GM13977 (cell line): ENCODE results near the gene ARHGDIG.
"Not testable (repeated sequence)": the region's sequence is repeated elsewhere in the genome, so short reads cannot be mapped to it uniquely, and the experiment has no call there.

Experiments
- DNase-seq: peaks from one replicate; pipeline ENCODE4 v3.0.0; 2012; ENCODE audit warnings: low spot score
- in situ Hi-C: fragments of 300-500 bp; cut with MboI; formaldehyde crosslinking; loops from one replicate; pipeline ENCODE4 v1.12.0; 2022; ENCODE audit warnings: low sequenced_read_pairs, low pct_unique_long_range_greater_than_20kb, mixed read lengths, inconsistent platforms; ENCODE audit not compliant: unreplicated experiment
- TF ChIP-seq, protein P1 (sequence below): IDR thresholded peaks from 2 replicates; pipeline ENCODE4 v1.5.1; 2012; ENCODE audit warnings: mild to moderate bottlenecking, control low read depth; ENCODE audit not compliant: insufficient read depth; ENCODE audit errors: extremely low read depth, missing control alignments

The ARHGDIG gene

DNA sequence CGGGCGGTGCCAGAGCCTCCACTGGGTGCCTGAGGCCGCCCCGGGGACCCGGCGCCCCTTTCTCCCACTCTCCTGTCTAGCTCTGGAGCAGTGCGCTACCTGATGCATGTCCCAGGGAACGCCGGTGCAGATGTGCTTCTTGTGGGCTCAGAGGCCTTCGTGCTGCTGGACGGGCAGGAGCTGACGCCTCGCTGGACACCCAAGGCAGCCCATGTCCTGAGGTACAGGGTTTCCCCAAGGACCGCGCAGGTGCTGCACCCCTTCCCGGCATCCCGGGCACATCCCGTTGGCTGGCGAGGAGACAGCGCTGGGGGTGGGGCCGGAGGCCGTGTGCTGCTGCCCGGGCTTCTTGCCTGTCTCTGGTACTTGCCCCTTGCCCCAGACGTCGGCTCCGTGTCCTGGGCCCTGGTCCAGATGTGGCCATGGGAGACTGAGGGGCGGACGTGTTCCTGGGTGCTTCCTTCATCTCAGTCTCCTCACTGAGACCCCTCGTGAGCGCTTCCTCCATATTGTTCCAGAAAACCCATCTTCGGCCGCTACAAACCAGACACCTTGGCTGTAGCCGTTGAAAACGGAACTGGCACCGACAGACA is 17.1 kb upstream of the ARHGDIG start:
- no peak for DNase-seq
- in situ Hi-C loops: no loop called here

DNA sequence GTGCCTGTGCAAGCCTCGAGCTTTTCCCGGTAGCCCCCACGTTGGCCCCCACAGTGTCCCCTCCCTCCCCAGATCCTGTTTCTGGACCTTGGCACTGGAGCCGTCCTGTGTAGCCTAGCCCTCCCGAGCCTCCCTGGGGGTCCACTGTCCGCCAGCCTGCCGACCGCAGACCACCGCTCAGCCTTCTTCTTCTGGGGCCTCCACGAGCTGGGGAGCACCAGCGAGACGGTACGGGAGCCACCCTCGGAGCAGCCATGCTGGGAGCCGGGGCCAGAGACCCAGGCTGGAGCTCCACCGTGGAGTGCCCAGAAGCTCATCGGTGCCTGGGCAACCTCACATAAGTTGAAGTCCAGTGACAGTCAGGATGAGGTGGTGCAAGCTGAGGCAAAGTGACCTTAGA is 16.4 kb upstream of the ARHGDIG start:
- TF ChIP-seq, protein P1, sequence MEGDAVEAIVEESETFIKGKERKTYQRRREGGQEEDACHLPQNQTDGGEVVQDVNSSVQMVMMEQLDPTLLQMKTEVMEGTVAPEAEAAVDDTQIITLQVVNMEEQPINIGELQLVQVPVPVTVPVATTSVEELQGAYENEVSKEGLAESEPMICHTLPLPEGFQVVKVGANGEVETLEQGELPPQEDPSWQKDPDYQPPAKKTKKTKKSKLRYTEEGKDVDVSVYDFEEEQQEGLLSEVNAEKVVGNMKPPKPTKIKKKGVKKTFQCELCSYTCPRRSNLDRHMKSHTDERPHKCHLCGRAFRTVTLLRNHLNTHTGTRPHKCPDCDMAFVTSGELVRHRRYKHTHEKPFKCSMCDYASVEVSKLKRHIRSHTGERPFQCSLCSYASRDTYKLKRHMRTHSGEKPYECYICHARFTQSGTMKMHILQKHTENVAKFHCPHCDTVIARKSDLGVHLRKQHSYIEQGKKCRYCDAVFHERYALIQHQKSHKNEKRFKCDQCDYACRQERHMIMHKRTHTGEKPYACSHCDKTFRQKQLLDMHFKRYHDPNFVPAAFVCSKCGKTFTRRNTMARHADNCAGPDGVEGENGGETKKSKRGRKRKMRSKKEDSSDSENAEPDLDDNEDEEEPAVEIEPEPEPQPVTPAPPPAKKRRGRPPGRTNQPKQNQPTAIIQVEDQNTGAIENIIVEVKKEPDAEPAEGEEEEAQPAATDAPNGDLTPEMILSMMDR: no peak
- no peak for DNase-seq
- in situ Hi-C loops: no loop called here

More for the DNA sequence above, 17.1 kb upstream of the ARHGDIG start:
- TF ChIP-seq, protein P1: no peak

GRCh38 chr16:264440-264951 is 15.9 kb upstream of the ARHGDIG start:
- in situ Hi-C loops: no loop called here
- TF ChIP-seq, protein P1: no peak
- DNase-seq: no peak

DNA sequence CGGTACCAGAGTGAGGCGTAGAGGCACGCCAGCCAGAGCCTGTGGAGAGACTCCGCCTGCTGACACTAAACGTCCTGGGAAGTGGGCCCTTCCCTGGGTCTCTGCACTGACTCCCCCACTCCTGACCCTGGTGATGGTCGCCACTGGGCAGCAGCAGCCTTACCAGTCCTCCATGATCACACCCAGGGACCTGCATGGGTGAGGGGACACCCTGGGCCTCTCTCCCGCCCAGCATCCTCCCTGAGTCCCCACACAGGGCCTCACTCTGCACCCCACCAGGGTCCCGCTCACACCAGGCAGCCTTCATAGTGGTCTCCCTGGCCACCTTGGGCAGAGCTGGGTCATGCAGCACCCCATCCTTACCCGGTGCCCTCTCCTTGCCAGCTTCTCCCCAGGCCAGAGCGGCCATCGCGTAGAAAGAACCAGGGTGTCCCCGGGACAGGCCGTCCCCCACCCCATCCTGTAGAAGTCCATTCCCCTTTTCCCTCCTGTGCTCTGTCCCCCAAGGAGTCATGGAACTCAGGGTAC is 15.3 kb upstream of the ARHGDIG start:
- TF ChIP-seq, protein P1: no peak

DNA sequence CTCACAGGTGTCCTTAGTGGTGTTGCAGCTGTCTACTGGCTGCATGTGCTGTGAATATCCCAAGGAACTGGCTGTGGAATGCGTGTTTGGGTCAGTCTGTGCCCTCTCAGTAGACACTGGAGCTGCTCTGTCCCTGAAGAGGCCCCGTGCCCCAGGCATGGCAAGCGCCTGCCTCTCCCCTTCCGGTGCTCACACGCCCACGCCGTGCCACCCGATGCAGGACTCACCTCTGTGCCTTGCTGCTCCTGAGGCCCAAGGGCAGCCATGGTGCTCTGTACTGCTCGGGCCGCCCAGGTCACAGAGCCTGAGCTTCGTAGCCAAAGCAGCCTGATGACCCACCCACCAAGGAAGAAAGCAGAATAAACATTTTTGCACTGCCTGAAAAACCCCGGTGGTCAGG is 14.7 kb upstream of the ARHGDIG start:
- no peak for DNase-seq
- TF ChIP-seq, protein P1: no peak
- in situ Hi-C loops: no loop called here

More for the DNA sequence above, 15.3 kb upstream of the ARHGDIG start:
- no peak for DNase-seq
- in situ Hi-C loops: no loop called here

DNA sequence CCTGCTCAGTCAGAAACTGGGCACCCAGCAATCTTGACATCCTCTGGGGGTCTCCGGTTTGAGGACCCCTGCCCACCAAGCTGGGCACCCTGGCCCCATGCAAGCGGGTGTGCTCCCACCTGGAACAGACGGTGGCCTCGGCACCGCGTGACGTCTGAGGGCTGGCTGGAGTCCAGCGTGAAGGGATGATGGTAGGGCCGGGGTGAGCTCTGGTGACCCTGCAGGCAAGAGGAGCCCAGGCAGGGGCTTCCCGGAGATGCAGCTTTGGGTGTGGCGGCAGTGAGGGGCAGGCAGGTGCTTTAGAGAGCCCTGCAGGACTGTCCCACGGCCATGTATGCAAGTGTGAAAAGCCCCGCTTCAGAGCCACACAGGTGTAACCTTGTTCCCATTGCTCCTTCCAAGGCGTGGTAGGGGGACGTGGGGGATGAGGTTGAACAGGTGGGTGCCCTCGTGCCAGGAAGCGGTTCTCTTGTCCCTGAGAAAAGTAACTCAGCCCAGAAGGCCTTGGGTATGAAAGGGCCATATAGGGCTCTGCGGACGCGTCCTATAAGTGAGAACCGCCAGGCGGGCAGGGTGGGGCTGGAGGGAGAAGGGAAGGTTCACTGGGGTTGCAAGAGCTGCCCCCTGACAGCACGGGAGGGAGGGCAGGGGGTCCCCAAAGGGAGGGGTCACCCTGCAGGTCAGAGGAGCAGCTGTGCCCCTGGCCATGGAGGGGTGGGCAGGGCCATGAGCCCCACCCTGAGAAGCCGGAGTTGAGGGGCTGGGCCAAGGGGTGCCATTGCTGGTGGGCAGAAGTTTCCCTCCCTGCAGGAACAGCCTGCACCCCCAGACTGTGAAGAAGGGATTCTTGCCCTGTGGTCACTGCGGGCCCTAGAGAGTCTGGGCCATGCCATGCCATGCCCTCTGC is 13.9 kb upstream of the ARHGDIG start:
- no peak for DNase-seq
- TF ChIP-seq, protein P1: no peak
- in situ Hi-C loops: no loop called here

GRCh38 chr16:267562-267961 is 12.8 kb upstream of the ARHGDIG start:
- DNase-seq, in situ Hi-C loops: not testable (repeated sequence)
